GM21737 (cell line): ENCODE results near the gene LSR.
"Not testable (repeated sequence)": the region's sequence is repeated elsewhere in the genome, so short reads cannot be mapped to it uniquely, and the experiment has no call there.

ENCODE experiments used
- ATAC-seq: cut with Tn5 transposase; IDR thresholded peaks from one replicate; pipeline ENCODE4 v1.9.1; 2021; ENCODE audit warnings: mild to moderate bottlenecking, moderate library complexity; ENCODE audit not compliant: unreplicated experiment

LSR gene

GRCh38 chr19:35284153-35285094 lies 35.6 kb downstream of the LSR start:
- ATAC-seq, result no peak

- ATAC-seq, result no peak
Measured at GRCh38 chr19:35285095-35285449, 36.3 kb downstream of the LSR start.

GRCh38 chr19:35285465-35285864 lies 36.7 kb downstream of the LSR start:
- not testable (repeated sequence) for ATAC-seq

GRCh38 chr19:35286101-35286500 lies 37.3 kb downstream of the LSR start:
- not testable (repeated sequence) for ATAC-seq

GRCh38 chr19:35287713-35288112 lies 38.9 kb downstream of the LSR start:
- no peak for ATAC-seq

GRCh38 chr19:35288331-35288730 lies 39.5 kb downstream of the LSR start:
- ATAC-seq, result no peak

- ATAC-seq, result no peak
Measured at GRCh38 chr19:35288906-35289305, 40.1 kb downstream of the LSR start.

GRCh38 chr19:35290381-35291127 lies 41.8 kb downstream of the LSR start:
- no peak for ATAC-seq

- ATAC-seq, result no peak
Measured at GRCh38 chr19:35291259-35291658, 42.5 kb downstream of the LSR start.

- no peak for ATAC-seq
Measured at GRCh38 chr19:35291916-35292315, 43.1 kb downstream of the LSR start, which contains the start of gene MAG. Gene MAG (plus strand): TSS chr19:35292161. CDS start chr19:35295409, 3,248 bp downstream.

- ATAC-seq, result no peak
Measured at GRCh38 chr19:35292421-35293362, 43.9 kb downstream of the LSR start.

GRCh38 chr19:35293363-35293739 lies 44.5 kb downstream of the LSR start:
- ATAC-seq, result no peak

GRCh38 chr19:35293808-35294207 lies 45.0 kb downstream of the LSR start:
- ATAC-seq, result no peak

- ATAC-seq, result no peak
Measured at GRCh38 chr19:35294328-35294727, 45.5 kb downstream of the LSR start.

- ATAC-seq, result no peak
Measured at GRCh38 chr19:35294859-35295791, 46.3 kb downstream of the LSR start.

- peak; percentile 52 for ATAC-seq
Measured at GRCh38 chr19:35295792-35296462, 47.1 kb downstream of the LSR start.

- no peak for ATAC-seq
Measured at GRCh38 chr19:35296644-35297514, 48.1 kb downstream of the LSR start.

- no peak for ATAC-seq
Measured at GRCh38 chr19:35297515-35297848, 48.7 kb downstream of the LSR start.
